ENCODE results near the gene IFNAR2. TPM values are rescaled to one million over a fixed set of nuclear protein-coding genes. Genes with fewer than 3 reads are reported as not detected.

Gene IFNAR2
- total RNA-seq, 1 experiment from 2014 or later, result 12.3 TPM

DNA sequence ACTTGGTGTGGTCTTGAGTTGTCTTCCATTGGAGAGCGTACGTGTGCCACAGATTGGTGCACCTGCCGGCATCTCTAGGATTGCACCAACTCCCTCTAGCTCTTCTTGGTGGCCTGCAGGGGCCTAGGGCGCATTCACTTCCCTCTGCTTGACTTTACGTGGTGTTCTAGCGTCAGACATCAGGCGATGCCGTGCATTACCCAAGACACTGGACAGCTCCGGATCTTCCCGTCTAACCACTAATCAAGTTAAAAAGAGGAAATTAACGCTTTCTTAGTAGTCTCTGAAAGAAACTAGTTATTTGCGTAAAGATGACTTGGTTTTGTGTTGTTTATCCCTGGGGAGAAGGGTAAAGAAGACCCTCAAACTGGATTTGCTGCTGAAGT, 35.9 kb downstream of the IFNAR2 start:
- no peaks in the 10 kb centered on the region for H3K27me3 ChIP-seq (ENCODE audit: insufficient read depth, low read length)
- intact Hi-C loops (cut with micrococcal nuclease), result no loop called here
- no peaks in the 10 kb centered on the region for H3K9me2 ChIP-seq (ENCODE audit: insufficient read depth)
- H3K9me3 ChIP-seq (ENCODE audit: control insufficient read depth in 1 of 2, insufficient read depth in 1 of 2, low read depth in 1 of 2, low read length in 2 of 2), result no peaks in the 10 kb centered on the region
- ChIA-PET POLR2A (interaction anchor here (2.2 kb wide), 1 partner anchor 59 kb away, joined by 6 read pairs; the partner anchor contains the start of gene IFNAR1), RAD21 (ENCODE audit: low non-redundant PET in 1 of 2, low total read pairs in 2 of 2, uncharacterized antibody in 2 of 2, unreplicated experiment in 2 of 2) (no interaction called here), CTCF (interaction anchor here (1.0 kb wide), 1 partner anchor 96 kb away, joined by 3 read pairs; no protein-coding TSS in a partner anchor)
- DNase-seq (ENCODE audit: low read depth, low spot score) (no peak), ATAC-seq (no peak)
- peak overlapping the region; percentile 79 to 85 for H3K4me3 ChIP-seq (replicated peaks in 1 of 2; ENCODE audit: low read depth in 1 of 2, low read length in 2 of 2)
- 0 out of 2 replicates have a peak, but pooled peaks cover 4% of the 10 kb centered on the region for H4K20me1 ChIP-seq (ENCODE audit: insufficient read depth)
- BruUV-seq (replicated peaks), result no TSS peak
- no peak overlapping the region for H3K27ac ChIP-seq (ENCODE audit: low read depth, low read length)
- TF ChIP-seq, protein P1, sequence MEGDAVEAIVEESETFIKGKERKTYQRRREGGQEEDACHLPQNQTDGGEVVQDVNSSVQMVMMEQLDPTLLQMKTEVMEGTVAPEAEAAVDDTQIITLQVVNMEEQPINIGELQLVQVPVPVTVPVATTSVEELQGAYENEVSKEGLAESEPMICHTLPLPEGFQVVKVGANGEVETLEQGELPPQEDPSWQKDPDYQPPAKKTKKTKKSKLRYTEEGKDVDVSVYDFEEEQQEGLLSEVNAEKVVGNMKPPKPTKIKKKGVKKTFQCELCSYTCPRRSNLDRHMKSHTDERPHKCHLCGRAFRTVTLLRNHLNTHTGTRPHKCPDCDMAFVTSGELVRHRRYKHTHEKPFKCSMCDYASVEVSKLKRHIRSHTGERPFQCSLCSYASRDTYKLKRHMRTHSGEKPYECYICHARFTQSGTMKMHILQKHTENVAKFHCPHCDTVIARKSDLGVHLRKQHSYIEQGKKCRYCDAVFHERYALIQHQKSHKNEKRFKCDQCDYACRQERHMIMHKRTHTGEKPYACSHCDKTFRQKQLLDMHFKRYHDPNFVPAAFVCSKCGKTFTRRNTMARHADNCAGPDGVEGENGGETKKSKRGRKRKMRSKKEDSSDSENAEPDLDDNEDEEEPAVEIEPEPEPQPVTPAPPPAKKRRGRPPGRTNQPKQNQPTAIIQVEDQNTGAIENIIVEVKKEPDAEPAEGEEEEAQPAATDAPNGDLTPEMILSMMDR (IDR thresholded peaks at IDR 0.05 in 2 of 3, conservative IDR thresholded peaks at IDR 0.05 in 1 of 3; ENCODE audit: borderline replicate concordance in 1 of 3, insufficient read depth in 1 of 3, low read depth in 2 of 3, low read length in 2 of 3), result no peak
- TF ChIP-seq ZFX (IDR thresholded peaks at IDR 0.05) (no peak), EGR1 (IDR thresholded peaks at IDR 0.05; ENCODE audit: low read depth) (no peak), SP1 (IDR thresholded peaks at IDR 0.05; ENCODE audit: low read depth) (no peak)
- peak overlapping the region; percentile 76 for H3K4me2 ChIP-seq (ENCODE audit: low read length)
- H3K36me3 ChIP-seq (ENCODE audit: control insufficient read depth in 1 of 2, insufficient read depth in 2 of 2, low read length in 2 of 2), result no peaks in the 10 kb centered on the region; a peak in 1 of 4 replicates
- H3K79me2 ChIP-seq (ENCODE audit: insufficient read depth, low read length), result no peaks in the 10 kb centered on the region
- H3K4me1 ChIP-seq (ENCODE audit: control insufficient read depth in 1 of 2, insufficient read depth in 2 of 2, low read length in 2 of 2), result peaks cover 15 to 34% of the 10 kb centered on the region in 2 experiments
- peak overlapping the region; percentile 80 for H2AFZ ChIP-seq (ENCODE audit: low read depth, low read length, poor library complexity, severe bottlenecking)
- peak overlapping the region; percentile 67 for H3K9ac ChIP-seq (ENCODE audit: low read length)

- Histone ChIP-seq H3K9me2 (ENCODE audit: insufficient read depth) (no peaks in the 10 kb centered on the region), H3K4me3 (replicated peaks in 1 of 2; ENCODE audit: low read depth in 1 of 2, low read length in 2 of 2) (peak within 1 kb of the TSS; percentile 79 to 85), H3K9ac (ENCODE audit: low read length) (peak within 1 kb of the TSS; percentile 67), H3K4me1 (ENCODE audit: control insufficient read depth in 1 of 2, insufficient read depth in 2 of 2, low read length in 2 of 2) (peaks cover 15 to 34% of the 10 kb centered on the region in 2 experiments), H3K9me3 (ENCODE audit: control insufficient read depth in 1 of 2, insufficient read depth in 1 of 2, low read depth in 1 of 2, low read length in 2 of 2) (no peaks in the 10 kb centered on the region), H4K20me1 (ENCODE audit: insufficient read depth) (0 out of 2 replicates have a peak, but pooled peaks cover 4% of the 10 kb centered on the region), H3K27me3 (ENCODE audit: insufficient read depth, low read length) (no peaks in the 10 kb centered on the region), H3K79me2 (ENCODE audit: insufficient read depth, low read length) (no peaks in the 10 kb centered on the region), H3K4me2 (ENCODE audit: low read length) (peak within 1 kb of the TSS; percentile 76), H2AFZ (ENCODE audit: low read depth, low read length, poor library complexity, severe bottlenecking) (peak within 1 kb of the TSS; percentile 80), H3K27ac (ENCODE audit: low read depth, low read length) (peak within 1 kb of the TSS; percentile 57; the same call in 1 of the 2 replicates), H3K36me3 (ENCODE audit: control insufficient read depth in 1 of 2, insufficient read depth in 2 of 2, low read length in 2 of 2) (no peaks in the 10 kb centered on the region; a peak in 1 of 4 replicates)
- CTCF ChIA-PET, result interaction anchor here (1.0 kb wide), 1 partner anchor 95 kb away, joined by 3 read pairs; no protein-coding TSS in a partner anchor
- DNase-seq (ENCODE audit: low read depth, low spot score) (no peak), ATAC-seq (peak; percentile 85)
- intact Hi-C loops (cut with micrococcal nuclease), result no loop called here
- POLR2A ChIA-PET, result interaction anchor here (2.2 kb wide), 1 partner anchor 59 kb away, joined by 6 read pairs; the partner anchor contains the start of gene IFNAR1
- TF ChIP-seq ELF1 (IDR thresholded peaks at IDR 0.05; ENCODE audit: borderline replicate concordance, low read depth), result peak; percentile 58
- TF ChIP-seq TCF7L2 (IDR thresholded peaks at IDR 0.05; ENCODE audit: borderline replicate concordance, extremely low read depth, insufficient read depth, insufficient read length), result no peak
- TF ChIP-seq POLR2AphosphoS5 (IDR thresholded peaks at IDR 0.05; ENCODE audit: low read depth, low read length), result peak; percentile 68
- TF ChIP-seq ZFX (IDR thresholded peaks at IDR 0.05), result 0 out of 2 replicates have a peak, but pooled peaks have one; percentile 51
- TF ChIP-seq EGR1 (IDR thresholded peaks at IDR 0.05; ENCODE audit: low read depth), result 0 out of 2 replicates have a peak, but pooled peaks have one; percentile 2
- TF ChIP-seq MAX (IDR thresholded peaks at IDR 0.05), result peak; percentile 26; the same call in 1 of the 2 replicates
- no TSS peak for BruUV-seq (replicated peaks)
- RAD21 ChIA-PET (ENCODE audit: low non-redundant PET in 1 of 2, low total read pairs in 2 of 2, uncharacterized antibody in 2 of 2, unreplicated experiment in 2 of 2), result no interaction called here
Observed at GRCh38 chr21:33266050-33266788, 36.5 kb downstream of the IFNAR2 start, which contains the start of gene IL10RB. Gene IL10RB, plus strand, starts transcription at chr21:33266367. Its CDS starts 99 bp downstream, at chr21:33266466.
